Measurements from ENCODE around the gene ZNF841.

- no peak for TF ChIP-seq CTCF (conservative IDR thresholded peaks at IDR 0.05 in 1 of 2, IDR thresholded peaks at IDR 0.05 in 1 of 2; ENCODE audit: extremely low read depth in 1 of 2, insufficient read depth in 1 of 2, low read depth in 1 of 2, low read length in 2 of 2)
- TF ChIP-seq EZH2 (IDR thresholded peaks at IDR 0.05; ENCODE audit: borderline replicate concordance, low read length): no peak
Measured at GRCh38 chr19:52142001-52142595, 46.5 kb upstream of the ZNF841 start.

All from mammary epithelial cell (primary cell).